ENCODE data around the gene WDFY4.

Gene WDFY4

DNA sequence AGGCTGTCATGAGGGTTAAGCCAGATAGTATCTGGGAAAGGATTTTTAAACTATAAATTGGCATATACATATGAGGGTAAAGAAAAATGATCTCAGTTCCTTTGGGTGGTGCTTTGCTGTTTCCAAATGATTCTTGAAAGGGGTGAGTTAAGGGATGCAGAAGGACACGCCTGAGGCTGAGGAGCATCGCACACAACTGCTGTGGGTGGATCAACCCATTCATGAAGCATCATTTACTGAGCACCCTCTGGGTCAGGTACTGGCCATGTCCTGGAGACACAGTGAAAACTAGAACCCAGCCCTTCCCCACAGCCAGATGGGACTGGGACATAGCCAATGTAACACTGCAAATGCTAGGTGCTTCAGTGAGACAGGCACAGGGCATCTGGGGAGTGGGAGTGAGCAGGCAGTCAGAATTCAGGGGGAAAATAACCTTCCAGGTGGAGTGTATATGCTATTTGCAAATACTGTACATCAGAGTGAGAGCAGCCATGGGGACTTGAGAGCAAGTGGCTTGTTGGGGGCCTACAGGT is 112.1 kb downstream of the WDFY4 start:
- ChIA-PET POLR2A (no interaction called here), CTCF (no interaction called here)
- TF ChIP-seq SUZ12 (IDR thresholded peaks at IDR 0.05) (no peak), LEF1 (IDR thresholded peaks at IDR 0.05; ENCODE audit: borderline replicate concordance) (no peak), FOXM1 (IDR thresholded peaks at IDR 0.05; ENCODE audit: borderline replicate concordance) (no peak), L3MBTL2 (conservative IDR thresholded peaks at IDR 0.05) (no peak)
- no peak for DNase-seq (ENCODE audit: extremely low spot score)

DNA sequence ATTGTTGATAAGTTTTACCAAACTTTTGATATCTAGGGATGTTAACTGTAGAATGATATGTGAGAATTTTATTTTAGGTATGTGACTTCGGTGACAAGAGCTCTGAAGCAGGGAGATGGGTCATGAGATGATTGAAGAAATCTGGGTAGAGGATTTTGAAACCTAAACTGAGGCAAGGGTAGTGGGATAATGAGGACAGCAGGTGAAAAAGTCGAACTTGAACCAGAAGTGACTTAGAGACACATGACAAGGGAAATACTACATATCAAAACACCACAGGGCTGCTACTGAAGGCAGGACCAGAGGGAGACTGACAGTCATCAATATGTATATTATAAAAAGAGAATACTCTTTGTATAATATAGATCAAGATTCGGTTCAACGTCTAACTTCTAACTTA is 113.2 kb downstream of the WDFY4 start:
- TF ChIP-seq SUZ12 (IDR thresholded peaks at IDR 0.05) (no peak), LEF1 (IDR thresholded peaks at IDR 0.05; ENCODE audit: borderline replicate concordance) (no peak), CTBP1 (IDR thresholded peaks at IDR 0.05; ENCODE audit: borderline replicate concordance) (no peak), ZNF384 (IDR thresholded peaks at IDR 0.05) (no peak), HDGF (IDR thresholded peaks at IDR 0.05; ENCODE audit: borderline replicate concordance) (no peak)
- TF ChIP-seq, protein P1, sequence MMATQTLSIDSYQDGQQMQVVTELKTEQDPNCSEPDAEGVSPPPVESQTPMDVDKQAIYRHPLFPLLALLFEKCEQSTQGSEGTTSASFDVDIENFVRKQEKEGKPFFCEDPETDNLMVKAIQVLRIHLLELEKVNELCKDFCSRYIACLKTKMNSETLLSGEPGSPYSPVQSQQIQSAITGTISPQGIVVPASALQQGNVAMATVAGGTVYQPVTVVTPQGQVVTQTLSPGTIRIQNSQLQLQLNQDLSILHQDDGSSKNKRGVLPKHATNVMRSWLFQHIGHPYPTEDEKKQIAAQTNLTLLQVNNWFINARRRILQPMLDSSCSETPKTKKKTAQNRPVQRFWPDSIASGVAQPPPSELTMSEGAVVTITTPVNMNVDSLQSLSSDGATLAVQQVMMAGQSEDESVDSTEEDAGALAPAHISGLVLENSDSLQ (IDR thresholded peaks at IDR 0.05): no peak
- DNase-seq (ENCODE audit: extremely low spot score): no peak
- CTCF ChIA-PET: no interaction called here
- POLR2A ChIA-PET: no interaction called here

DNA sequence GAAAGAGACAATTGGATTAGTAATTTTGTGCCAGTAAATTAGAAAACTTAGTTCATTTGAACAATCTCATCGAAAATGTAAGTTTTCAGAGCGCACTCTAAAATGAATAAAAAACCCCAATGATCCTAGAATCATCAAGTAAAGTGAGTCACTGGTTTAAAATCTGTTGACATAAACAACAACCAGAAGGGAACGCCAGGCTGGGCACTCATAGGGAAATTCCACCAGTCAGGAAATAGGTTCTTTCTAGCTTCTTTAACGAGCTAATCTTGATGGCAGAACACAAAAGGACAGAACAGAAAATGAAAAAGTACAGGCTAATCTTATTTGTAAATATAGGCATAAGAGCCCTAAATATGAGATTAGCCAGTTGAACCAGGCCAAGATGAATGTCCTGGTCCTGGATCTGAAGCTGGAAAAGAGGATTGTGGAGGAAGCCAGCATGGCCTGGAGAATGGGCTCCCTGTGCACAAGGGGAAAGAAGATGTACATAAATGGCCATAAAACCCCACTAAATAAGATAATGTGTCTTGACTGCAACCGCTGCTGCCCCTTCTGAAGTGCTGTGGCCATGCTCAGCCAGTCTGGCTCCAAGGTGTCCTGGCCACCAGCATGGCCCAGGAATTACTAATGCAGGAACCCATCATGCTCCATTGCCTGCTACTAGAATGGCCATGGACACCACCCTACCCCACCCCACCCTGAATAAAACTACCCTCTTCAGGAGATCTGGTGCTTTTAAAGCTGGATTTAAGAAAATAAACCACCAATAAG is 114.0 kb downstream of the WDFY4 start:
- TF ChIP-seq FOXK2 (IDR thresholded peaks at IDR 0.05): no peak
- no peak for TF ChIP-seq ARNT (IDR thresholded peaks at IDR 0.05)
- TF ChIP-seq FOXM1 (IDR thresholded peaks at IDR 0.05; ENCODE audit: borderline replicate concordance): no peak
- no peak for TF ChIP-seq BHLHE40 (IDR thresholded peaks at IDR 0.05; ENCODE audit: borderline replicate concordance)
- no peak for TF ChIP-seq CTBP1 (IDR thresholded peaks at IDR 0.05; ENCODE audit: borderline replicate concordance)
- TF ChIP-seq HDGF (IDR thresholded peaks at IDR 0.05; ENCODE audit: borderline replicate concordance): no peak
- no peak for TF ChIP-seq NFRKB (IDR thresholded peaks at IDR 0.05)
- TF ChIP-seq ELF4 (IDR thresholded peaks at IDR 0.05): no peak
- TF ChIP-seq ZNF384 (IDR thresholded peaks at IDR 0.05): no peak
- no peak for TF ChIP-seq TARDBP (IDR thresholded peaks at IDR 0.05)
- TF ChIP-seq, protein P1 (IDR thresholded peaks at IDR 0.05): no peak
- TF ChIP-seq SP1 (IDR thresholded peaks at IDR 0.05): no peak
- TF ChIP-seq LEF1 (IDR thresholded peaks at IDR 0.05; ENCODE audit: borderline replicate concordance): no peak
- no peak for TF ChIP-seq L3MBTL2 (conservative IDR thresholded peaks at IDR 0.05)
- no peak for TF ChIP-seq SUZ12 (IDR thresholded peaks at IDR 0.05)
- no peak for TF ChIP-seq FOXA1 (IDR thresholded peaks at IDR 0.05)
- ChIA-PET CTCF (no interaction called here), POLR2A (no interaction called here)
- no peak for DNase-seq (ENCODE audit: extremely low spot score)

DNA sequence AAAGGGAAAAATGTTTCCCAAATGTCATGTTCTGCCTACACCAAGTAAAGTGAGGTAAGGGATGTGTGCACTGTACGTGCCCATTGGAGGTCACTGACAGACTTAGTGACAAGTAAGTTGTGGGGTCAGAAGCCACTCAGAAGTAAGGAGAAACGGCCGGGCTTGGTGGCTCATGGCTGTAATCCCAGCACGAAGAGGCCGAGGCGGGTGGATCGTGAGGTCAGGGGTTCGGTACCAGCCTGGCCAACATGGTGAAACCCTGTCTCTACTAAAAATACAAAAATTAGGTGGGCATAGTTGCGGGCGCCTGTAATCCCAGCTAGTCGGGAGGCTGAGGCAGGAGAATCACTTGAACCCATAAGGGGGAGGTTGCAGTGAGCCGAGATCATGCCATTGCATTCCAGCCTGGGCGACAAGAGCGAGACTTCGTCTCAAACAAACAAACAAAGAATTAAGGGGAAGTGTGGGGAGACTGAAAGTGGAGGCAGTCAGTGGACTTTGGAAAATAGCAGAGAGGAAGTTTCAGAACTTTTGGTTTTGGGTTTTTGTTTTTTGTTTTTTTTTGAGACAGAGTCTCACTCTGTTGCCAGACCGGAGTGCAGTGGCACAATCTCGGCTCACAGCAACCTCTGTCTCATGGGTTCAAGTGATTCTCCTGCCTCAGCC is 114.8 kb downstream of the WDFY4 start:
- CTCF ChIA-PET: no interaction called here

DNA sequence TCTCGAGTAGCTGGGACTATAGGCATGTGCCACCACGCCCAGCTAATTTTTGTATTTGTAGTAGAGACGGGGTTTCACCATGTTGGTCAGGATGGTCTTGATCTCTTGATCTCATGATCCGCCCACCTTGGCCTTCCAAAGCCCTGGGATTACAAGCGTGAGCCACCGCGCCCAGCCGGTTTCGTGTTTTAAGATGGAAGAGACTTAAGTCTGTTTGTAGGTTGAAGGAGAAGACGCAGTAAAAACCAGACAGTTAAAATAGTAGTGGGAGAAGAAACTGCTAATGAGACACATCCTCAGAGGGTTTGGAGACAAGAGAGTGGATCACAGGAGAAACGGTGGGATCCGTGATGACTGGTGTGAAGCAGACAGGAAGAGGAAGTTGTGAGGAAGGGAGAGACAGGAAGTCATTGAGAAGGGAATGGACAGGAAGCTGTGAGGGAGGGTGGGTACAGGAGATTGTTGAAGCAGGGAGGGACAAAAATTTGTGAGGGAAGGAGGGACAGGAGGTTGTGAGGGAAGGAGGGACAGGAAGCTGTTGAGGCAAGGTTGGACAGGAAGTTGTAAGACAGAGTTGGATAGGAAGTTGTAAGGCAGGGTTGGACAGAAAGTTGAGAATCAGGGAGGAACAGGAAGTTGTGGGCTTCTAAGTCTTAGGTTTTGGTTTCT is 115.5 kb downstream of the WDFY4 start:
- TF ChIP-seq ELF4 (IDR thresholded peaks at IDR 0.05): no peak
- TF ChIP-seq, protein P1 (IDR thresholded peaks at IDR 0.05): no peak
- no peak for TF ChIP-seq BHLHE40 (IDR thresholded peaks at IDR 0.05; ENCODE audit: borderline replicate concordance)
- CTCF ChIA-PET: no interaction called here
- POLR2A ChIA-PET: no interaction called here
- no peak for DNase-seq (ENCODE audit: extremely low spot score)

More for the DNA sequence above, 114.8 kb downstream of the WDFY4 start:
- POLR2A ChIA-PET: no interaction called here
- TF ChIP-seq HDGF (IDR thresholded peaks at IDR 0.05; ENCODE audit: borderline replicate concordance) (no peak), ARNT (IDR thresholded peaks at IDR 0.05) (no peak)
- DNase-seq (ENCODE audit: extremely low spot score): no peak

DNA sequence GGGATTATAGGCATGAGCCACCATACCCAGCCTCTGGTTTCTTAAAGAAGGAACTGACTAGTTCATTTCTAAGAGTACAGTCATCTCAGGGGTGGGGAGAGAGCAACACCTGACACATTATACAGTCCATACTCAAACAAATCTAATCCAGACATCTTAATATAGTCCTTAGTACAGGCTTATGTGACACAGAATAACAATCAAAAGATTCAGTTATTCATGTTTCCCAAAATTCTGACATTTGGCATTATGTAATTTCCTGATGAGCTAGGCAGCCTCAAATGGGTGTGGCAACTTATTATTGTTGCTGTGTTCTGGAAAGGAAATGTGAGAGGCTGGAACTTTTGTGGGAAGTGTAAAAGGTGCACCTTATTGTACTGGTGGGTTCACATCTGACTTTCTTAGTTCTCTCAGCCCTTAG is 116.3 kb downstream of the WDFY4 start:
- POLR2A ChIA-PET: no interaction called here
- DNase-seq (ENCODE audit: extremely low spot score): no peak
- CTCF ChIA-PET: no interaction called here
- TF ChIP-seq HDGF (IDR thresholded peaks at IDR 0.05; ENCODE audit: borderline replicate concordance) (no peak), SUZ12 (IDR thresholded peaks at IDR 0.05) (no peak)

DNA sequence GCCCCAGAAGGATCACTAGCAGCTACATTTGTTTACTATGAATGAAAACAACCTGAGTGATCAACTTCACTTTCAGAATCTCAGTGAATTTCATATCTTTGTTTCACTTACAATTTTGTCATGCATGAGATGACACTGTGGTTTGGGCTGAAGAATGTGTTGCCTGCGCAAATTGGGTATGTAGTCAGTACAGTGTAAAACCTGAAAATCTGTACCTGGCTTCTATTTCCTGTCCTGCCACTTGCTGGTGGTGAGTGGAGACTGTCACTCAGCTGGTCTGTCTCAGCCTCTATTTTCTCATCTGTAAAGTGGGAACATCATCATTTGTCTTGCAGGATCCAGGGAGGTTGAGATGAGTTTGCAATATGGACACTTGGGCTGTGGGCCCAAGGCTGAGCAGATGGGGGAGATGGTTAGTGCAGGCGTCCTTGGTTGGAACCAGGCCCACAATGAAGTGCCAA is 118.0 kb downstream of the WDFY4 start:
- no peak for DNase-seq (ENCODE audit: extremely low spot score)
- TF ChIP-seq HDGF (IDR thresholded peaks at IDR 0.05; ENCODE audit: borderline replicate concordance) (no peak), TARDBP (IDR thresholded peaks at IDR 0.05) (no peak), SP1 (IDR thresholded peaks at IDR 0.05) (no peak), FOXK2 (IDR thresholded peaks at IDR 0.05) (no peak), ZNF384 (IDR thresholded peaks at IDR 0.05) (no peak), FOXA1 (IDR thresholded peaks at IDR 0.05) (no peak), SUZ12 (IDR thresholded peaks at IDR 0.05) (no peak), NFRKB (IDR thresholded peaks at IDR 0.05) (no peak), ELF4 (IDR thresholded peaks at IDR 0.05) (no peak), FOXM1 (IDR thresholded peaks at IDR 0.05; ENCODE audit: borderline replicate concordance) (no peak), ARNT (IDR thresholded peaks at IDR 0.05) (no peak)
- ChIA-PET CTCF (no interaction called here), POLR2A (no interaction called here)

Measured in HEK293T (cell line).